K562 (cell line): Measurements from ENCODE around the gene FMNL2.

Experiments used
- EP300 ChIP-seq: IDR thresholded peaks from 2 replicates; pipeline ENCODE4 v1.6.1; 2012; ENCODE audit warnings: low read length, improper control_type of control experiment
- HDAC2 ChIP-seq: fragments of 450-650 bp; IDR thresholded peaks from 2 replicates; pipeline ENCODE4 v1.6.1; 2016; ENCODE audit warnings: mild to moderate bottlenecking
- HNRNPUL1 ChIP-seq: fragments of 200-400 bp; formaldehyde crosslinking; IDR thresholded peaks from 2 replicates; pipeline ENCODE4 v1.6.1; 2017; ENCODE audit warnings: low read length
- MEIS2 ChIP-seq: fragments of 450-650 bp; IDR thresholded peaks from 2 replicates; pipeline ENCODE4 v1.6.1; 2014; ENCODE audit warnings: mild to moderate bottlenecking; ENCODE audit not compliant: partially characterized antibody
- MXI1 ChIP-seq: IDR thresholded peaks from 2 replicates; pipeline ENCODE4 v1.6.1; 2011; ENCODE audit warnings: low read depth, mild to moderate bottlenecking, improper control_type of control experiment, low read length
- NUFIP1 ChIP-seq: fragments of 450-650 bp; IDR thresholded peaks from 2 replicates; pipeline ENCODE4 v1.6.1; 2018; ENCODE audit not compliant: partially characterized antibody
- PHF8 ChIP-seq: fragments of 200-600 bp; sonication (generic); IDR thresholded peaks from 2 replicates; pipeline ENCODE4 v1.6.1; 2012; ENCODE audit warnings: mixed run types, mild to moderate bottlenecking, inconsistent platforms, low read length, moderate library complexity, borderline replicate concordance
- SAFB ChIP-seq: fragments of 200-400 bp; formaldehyde crosslinking; IDR thresholded peaks from 2 replicates; pipeline ENCODE4 v1.6.1; 2017; ENCODE audit warnings: low read depth, low read length, borderline replicate concordance
- SP1 ChIP-seq: sonication (generic); formaldehyde crosslinking; IDR thresholded peaks from 2 replicates; pipeline ENCODE4 v1.8.1; 2022; ENCODE audit warnings: mild to moderate bottlenecking, missing genetic modification reagents
- TBP ChIP-seq: optimal IDR thresholded peaks from 2 replicates; pipeline ENCODE3; 2011; ENCODE audit warnings: low read depth, low read length, improper control_type of control experiment
- XRCC5 ChIP-seq: fragments of 200-400 bp; formaldehyde crosslinking; IDR thresholded peaks from 2 replicates; pipeline ENCODE4 v1.6.1; 2017; ENCODE audit warnings: low read depth, mild to moderate bottlenecking, low read length
- ZNF766 ChIP-seq: fragments of 200-800 bp; sonication (Bioruptor generic); conservative IDR thresholded peaks from 2 replicates; pipeline ENCODE4 v1.6.1; 2016; ENCODE audit warnings: missing genetic modification characterization, missing compliant biosample characterization
- TF ChIP-seq, protein P1 (sequence below), 2 experiments: fragments of 450-650 bp in 1 of 2; sonication (generic) in 1 of 2; formaldehyde crosslinking in 1 of 2; IDR thresholded peaks in 1 of 2; conservative IDR thresholded peaks in 1 of 2; 2 replicates each; pipeline versions ENCODE4 v1.6.1 to v1.8.1; 2016 to 2023; ENCODE audit warnings: mild to moderate bottlenecking in 2 of 2, moderate library complexity in 2 of 2, inconsistent platforms in 1 of 2, missing genetic modification reagents in 1 of 2
- TF ChIP-seq, protein P2 (sequence below): sonication (generic); formaldehyde crosslinking; IDR thresholded peaks from 2 replicates; pipeline ENCODE4 v1.8.0; 2022; ENCODE audit warnings: mild to moderate bottlenecking, missing genetic modification reagents

DNA sequence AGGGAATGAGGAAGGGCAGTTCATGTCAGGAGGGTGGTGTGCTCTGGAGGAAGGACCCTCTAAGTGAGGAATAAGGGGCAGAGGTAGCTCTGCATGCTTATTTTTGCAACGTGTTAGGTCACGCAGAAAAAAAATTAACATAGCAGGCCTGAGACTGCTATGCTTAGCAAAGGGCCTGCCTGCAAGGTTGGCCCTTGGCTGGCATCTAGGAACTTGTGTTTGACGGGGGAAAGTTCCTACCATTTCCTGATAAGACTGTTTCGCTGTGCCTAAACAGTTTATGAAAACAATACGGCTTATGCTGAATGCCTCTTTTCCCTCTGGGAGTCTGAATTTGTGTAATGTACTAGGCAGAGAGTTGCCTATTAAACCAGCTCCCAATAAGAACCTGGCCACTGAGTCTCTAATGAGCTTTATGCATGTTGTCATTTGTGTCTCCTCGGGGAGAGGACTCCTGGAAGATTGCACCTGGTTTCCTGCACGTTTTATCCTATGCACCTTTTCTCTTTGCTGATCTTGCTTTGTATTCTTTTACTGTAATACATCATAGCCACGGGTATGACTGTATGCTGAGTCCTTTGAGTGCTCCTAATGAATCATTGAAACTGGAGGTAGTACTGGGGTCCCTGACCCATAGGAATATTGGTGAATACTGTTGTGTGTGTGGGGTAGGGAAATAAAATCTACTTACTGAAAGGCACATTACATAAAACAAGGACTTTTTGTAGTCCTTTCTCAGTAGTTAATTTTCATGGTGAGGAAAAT, 213.3 kb downstream of the FMNL2 start:
- no peak for TF ChIP-seq MXI1
- no peak for TF ChIP-seq XRCC5
- TF ChIP-seq MEIS2: no peak
- TF ChIP-seq TBP: no peak
- no peak for TF ChIP-seq PHF8
- TF ChIP-seq HNRNPUL1: no peak
- TF ChIP-seq, protein P1, sequence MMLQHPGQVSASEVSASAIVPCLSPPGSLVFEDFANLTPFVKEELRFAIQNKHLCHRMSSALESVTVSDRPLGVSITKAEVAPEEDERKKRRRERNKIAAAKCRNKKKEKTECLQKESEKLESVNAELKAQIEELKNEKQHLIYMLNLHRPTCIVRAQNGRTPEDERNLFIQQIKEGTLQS (IDR thresholded peaks at IDR 0.05): no peak
- TF ChIP-seq, protein P1 (CRISPR knock-in tag; conservative IDR thresholded peaks at IDR 0.05): no peak
- TF ChIP-seq NUFIP1: no peak
- TF ChIP-seq SP1 (CRISPR knock-in tag): no peak
- TF ChIP-seq HDAC2: no peak
- no peak for TF ChIP-seq EP300
- TF ChIP-seq, protein P2, sequence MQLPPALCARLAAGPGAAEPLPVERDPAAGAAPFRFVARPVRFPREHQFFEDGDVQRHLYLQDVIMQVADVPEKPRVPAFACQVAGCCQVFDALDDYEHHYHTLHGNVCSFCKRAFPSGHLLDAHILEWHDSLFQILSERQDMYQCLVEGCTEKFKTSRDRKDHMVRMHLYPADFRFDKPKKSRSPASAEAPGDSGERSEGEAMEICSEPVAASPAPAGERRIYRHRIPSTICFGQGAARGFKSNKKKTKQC (CRISPR knock-in tag): no peak
- no peak for TF ChIP-seq ZNF766 (CRISPR knock-in tag)
- TF ChIP-seq SAFB: no peak
